HUDEP-2 (cell line): ENCODE results near the gene MTX1.
"Not testable (repeated sequence)": the region's sequence is repeated elsewhere in the genome, so short reads cannot be mapped to it uniquely, and the experiment has no call there.

Experiments used
- DNase-seq, 76 experiments: peaks; one replicate each; lab custom pipeline; 2025; ENCODE audit not compliant: unreplicated experiment in 76 of 76; lab: John Stamatoyannopoulos, UW

Gene MTX1

GRCh38 chr1:155231302-155231701 lies 22.8 kb downstream of the MTX1 start:
- not testable (repeated sequence) for DNase-seq

- not testable (repeated sequence) for DNase-seq
Measured at GRCh38 chr1:155232001-155232978, 23.8 kb downstream of the MTX1 start.

- not testable (repeated sequence) for DNase-seq
Measured at GRCh38 chr1:155233502-155233901, 25.0 kb downstream of the MTX1 start.

- not testable (repeated sequence) for DNase-seq
Measured at GRCh38 chr1:155235375-155235774, 26.9 kb downstream of the MTX1 start.

- DNase-seq = no peak
Measured at GRCh38 chr1:155236451-155236850, 28.0 kb downstream of the MTX1 start.

GRCh38 chr1:155241069-155241679 lies 32.7 kb downstream of the MTX1 start:
- DNase-seq = peak in 65 of 76 experiments; percentile 10 to 79 (median 46)

- peak in 1 of 76 experiments; percentile 8 for DNase-seq
Measured at GRCh38 chr1:155241841-155242264, 33.4 kb downstream of the MTX1 start.

- no peak for DNase-seq
Measured at GRCh38 chr1:155242805-155243358, 34.4 kb downstream of the MTX1 start.

- peak in 75 of 76 experiments; percentile 75 to 99 (median 96) for DNase-seq
Measured at GRCh38 chr1:155244368-155245162, 36.1 kb downstream of the MTX1 start.

- peak in 1 of 76 experiments; percentile 53 for DNase-seq
Measured at GRCh38 chr1:155245163-155245524, 36.6 kb downstream of the MTX1 start.

- not testable (repeated sequence) for DNase-seq
Measured at GRCh38 chr1:155246796-155247195, 38.3 kb downstream of the MTX1 start.

GRCh38 chr1:155247667-155248553 lies 39.4 kb downstream of the MTX1 start:
- DNase-seq = peak in 73 of 76 experiments; percentile 34 to 89 (median 78)

- DNase-seq = no peak
Measured at GRCh38 chr1:155250246-155250632, 41.7 kb downstream of the MTX1 start.

GRCh38 chr1:155250633-155251449 lies 42.3 kb downstream of the MTX1 start:
- peak in 73 of 76 experiments; percentile 52 to 95 (median 89) for DNase-seq

- no peak for DNase-seq
Measured at GRCh38 chr1:155251566-155251965, 43.1 kb downstream of the MTX1 start.

GRCh38 chr1:155253208-155253607 lies 44.7 kb downstream of the MTX1 start:
- no peak for DNase-seq

- DNase-seq = no peak
Measured at GRCh38 chr1:155253797-155254196, 45.3 kb downstream of the MTX1 start.

GRCh38 chr1:155254228-155254713 lies 45.8 kb downstream of the MTX1 start:
- peak in 2 of 76 experiments; percentile 7 to 12 for DNase-seq
